Measurements from ENCODE around the gene NHEJ1.

NHEJ1 gene

DNA sequence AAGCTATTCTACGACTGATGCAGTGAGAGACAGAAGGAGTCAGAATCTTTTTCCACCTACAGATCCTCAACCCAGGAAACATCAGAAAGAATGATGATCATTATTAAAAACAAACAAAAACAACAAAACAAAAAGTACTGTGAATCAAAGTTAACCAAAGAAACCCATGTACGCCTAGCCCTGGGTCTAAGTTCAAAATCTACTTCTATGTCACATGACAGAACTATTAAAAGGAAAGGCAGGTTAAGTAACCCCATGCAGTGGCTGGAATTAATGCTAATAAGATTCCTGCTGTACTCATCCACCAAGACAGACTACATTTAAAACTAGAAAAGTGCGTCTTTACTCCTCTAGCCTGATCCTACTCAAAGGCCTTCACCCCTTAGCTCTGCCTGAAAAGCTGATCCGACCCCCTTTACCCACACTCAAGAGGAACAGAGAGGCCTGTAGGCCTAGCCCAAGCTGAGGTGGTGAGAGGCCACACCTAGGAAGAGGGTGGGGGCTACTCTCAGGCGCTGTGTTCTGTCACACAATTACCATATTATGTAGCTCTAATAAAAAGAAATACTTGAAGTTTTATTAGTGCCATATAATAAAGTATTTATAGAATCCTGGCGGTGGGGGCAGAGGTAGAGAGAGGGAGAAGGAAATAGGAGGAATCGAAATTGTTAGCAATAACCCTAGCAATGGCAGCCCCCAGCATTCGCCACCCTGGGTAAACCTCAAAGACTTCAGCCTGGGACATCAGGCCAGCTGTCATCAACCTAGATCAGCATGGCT lies 37.1 kb downstream of the NHEJ1 start:
- no peak for DNase-seq (ENCODE audit: low read depth in 2 of 2)

DNA sequence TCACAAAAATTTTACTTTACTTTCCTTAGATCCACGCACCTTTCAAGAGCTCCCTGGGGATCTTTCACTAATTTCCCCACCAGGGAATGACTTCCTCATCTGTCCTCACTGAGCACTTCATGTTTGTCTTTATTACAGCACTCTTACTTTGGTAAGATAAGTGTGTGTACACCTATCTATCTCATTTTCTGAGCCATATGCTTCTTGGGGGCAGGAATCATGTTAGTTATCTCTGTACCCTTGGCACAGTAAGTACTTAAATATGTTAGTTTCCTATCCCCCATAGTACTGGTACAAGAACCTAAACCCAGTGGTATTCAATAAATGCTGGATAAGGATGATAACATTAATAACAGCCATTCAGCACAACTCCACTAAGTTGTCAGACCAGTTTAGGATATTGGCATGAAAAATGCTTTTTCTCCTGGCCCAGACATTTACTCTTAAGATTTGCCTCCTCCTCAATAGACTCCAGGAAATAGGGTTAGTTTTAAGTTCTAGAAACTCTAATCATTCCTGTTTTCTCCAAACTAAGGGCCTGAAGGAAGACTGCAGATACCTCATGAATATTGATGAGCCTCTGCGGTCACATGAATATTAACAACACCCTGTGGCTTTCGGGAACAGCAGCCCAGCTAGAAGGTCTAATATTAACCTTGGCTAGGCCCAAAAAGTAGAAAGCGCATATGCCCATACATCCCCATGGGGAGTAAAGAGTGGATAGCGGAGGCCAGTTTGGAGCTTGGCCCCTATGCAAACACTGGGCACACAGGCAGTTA lies 38.2 kb downstream of the NHEJ1 start:
- DNase-seq (ENCODE audit: low read depth in 2 of 2) = no peak

DNA sequence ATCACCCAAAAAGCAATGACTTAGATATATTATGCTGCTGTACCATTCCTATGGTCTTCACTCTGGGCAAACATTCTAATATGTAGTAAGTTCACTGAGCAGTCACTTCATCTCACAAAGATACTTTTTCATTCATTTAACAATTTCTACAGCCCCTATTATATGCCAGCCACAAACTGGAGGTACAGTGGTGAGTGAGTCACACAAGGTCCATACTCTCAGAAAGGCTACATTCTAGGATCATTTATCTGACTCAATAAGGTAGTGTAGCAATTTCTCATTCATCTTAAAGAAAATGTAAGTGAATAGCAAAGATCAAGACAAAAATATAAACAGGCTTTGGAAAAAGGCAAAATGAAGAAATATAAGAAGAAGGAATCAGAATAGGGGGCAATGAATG lies 40.5 kb downstream of the NHEJ1 start:
- DNase-seq (ENCODE audit: low read depth in 2 of 2) = no peak

DNA sequence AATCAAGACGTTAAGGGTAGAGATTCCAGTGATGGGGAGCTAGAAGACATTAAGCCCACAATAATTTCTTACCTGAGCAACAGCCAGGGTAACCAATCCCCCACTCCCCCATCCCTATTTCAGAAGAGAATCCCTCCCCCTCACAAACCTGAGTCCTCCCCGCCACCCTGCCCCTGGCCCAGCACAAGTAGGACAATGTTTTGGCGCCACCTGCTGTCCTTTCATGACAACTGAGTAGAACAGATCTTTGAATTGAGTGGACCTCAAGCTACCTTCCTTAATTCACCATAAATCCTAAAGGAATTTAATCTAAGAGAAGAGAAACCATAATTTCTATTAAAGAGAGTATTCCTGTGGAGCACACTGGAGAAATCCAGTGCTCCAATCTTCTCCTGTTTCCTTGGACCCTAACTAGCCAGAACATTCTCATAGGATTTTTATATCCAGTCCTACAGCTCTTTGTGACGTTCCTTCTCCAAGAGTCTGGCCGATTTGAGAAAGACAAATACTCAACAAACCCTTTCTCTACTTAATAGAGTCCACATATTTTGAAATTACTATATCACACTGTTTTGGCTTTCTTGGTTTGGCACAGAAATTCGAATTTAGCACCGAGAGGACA lies 41.1 kb downstream of the NHEJ1 start:
- peak; percentile 39 to 47 for DNase-seq (ENCODE audit: low read depth in 2 of 2)

- DNase-seq (ENCODE audit: low read depth in 2 of 2) = no peak
Measured at GRCh38 chr2:219118504-219118903, 42.1 kb downstream of the NHEJ1 start.

DNA sequence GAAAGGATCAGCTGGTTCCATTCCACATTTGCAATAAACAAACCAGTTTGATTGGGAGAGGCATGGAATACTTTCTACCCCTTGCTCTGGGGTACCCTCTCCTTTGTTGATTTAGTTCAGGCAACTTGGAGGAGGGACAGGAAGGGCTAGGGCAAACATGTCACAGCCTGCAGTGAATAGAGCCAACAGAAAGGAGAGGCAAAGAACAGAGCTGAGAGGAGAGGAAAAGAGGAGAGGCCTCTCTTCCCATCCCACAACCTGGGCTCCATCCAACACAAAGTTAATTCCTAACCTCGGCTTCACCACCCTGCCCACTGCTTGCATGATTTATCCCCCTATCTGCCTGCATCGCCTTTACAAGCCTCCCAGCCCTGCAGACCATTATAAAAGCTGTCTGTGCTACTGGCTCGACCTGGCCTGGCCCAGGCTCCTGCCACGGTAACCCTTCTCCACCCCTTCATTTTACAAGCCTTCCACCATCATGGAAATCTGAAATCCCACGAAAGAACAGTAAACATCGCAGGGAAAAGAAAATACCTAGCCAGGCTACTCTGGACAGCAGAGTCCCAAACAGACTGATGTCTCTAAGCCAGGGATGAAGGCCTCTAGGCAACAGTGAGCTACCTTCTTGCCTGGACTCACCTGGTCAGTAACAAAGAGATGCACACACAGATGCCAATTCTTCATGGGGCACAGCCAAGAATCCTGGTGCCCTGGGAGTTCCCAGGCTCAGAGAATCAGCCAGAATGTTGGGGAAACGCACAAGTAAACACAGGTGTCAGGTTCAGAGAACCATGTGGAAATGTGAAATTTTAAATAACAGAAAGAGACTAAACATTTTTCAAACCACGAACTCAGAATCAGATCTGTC lies 43.6 kb downstream of the NHEJ1 start:
- no peak for DNase-seq (ENCODE audit: low read depth in 2 of 2)

GRCh38 chr2:219112651-219113338 lies 47.8 kb downstream of the NHEJ1 start:
- DNase-seq (ENCODE audit: low read depth in 2 of 2) = no peak

DNA sequence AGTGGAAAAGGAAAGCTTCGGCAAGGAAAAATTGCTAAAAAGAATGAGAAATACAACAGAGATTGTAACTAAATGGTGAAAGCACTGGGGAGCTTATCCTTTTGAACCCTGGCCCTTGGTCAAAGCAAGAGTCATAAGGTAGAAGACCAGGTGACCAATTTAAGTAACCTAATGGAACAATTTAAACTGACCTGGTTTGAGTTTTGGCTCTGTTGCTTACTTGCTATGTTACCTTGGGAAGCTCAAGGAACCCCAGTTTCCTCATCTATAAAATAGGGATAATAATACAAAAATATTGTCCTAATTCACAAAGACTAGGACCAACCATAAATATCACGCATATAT lies 48.6 kb downstream of the NHEJ1 start:
- DNase-seq (ENCODE audit: low read depth in 2 of 2) = no peak

GRCh38 chr2:219111375-219112061 lies 49.1 kb downstream of the NHEJ1 start:
- DNase-seq (ENCODE audit: low read depth in 2 of 2) = no peak

GRCh38 chr2:219109471-219109870 lies 51.1 kb downstream of the NHEJ1 start:
- peak; percentile 24 to 38 for DNase-seq (ENCODE audit: low read depth in 2 of 2)

DNA sequence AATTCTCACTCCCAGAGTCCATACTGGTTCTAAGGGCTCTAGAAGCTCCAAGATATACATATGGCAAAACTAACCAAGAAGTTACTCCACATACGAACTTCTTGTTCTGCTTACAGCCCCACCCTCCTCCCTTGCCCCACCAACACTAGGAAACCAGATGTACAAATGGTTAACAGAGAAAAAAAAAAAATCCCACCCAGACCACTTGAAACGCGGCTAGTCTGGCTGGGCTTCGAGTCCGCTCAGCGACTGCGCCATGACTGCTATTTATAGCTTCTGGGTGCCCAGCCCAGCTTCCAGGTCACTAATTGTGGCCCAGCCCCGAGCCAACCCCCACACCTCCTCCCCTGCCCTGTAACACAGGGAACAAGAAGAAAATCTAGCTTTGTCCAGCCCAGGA lies 52.9 kb downstream of the NHEJ1 start:
- no peak for DNase-seq (ENCODE audit: low read depth in 2 of 2)

- no peak for DNase-seq (ENCODE audit: low read depth in 2 of 2)
Measured at GRCh38 chr2:219106251-219106650, 54.4 kb downstream of the NHEJ1 start.

GRCh38 chr2:219104107-219105035 lies 56.2 kb downstream of the NHEJ1 start:
- DNase-seq (ENCODE audit: low read depth in 2 of 2) = no peak

DNA sequence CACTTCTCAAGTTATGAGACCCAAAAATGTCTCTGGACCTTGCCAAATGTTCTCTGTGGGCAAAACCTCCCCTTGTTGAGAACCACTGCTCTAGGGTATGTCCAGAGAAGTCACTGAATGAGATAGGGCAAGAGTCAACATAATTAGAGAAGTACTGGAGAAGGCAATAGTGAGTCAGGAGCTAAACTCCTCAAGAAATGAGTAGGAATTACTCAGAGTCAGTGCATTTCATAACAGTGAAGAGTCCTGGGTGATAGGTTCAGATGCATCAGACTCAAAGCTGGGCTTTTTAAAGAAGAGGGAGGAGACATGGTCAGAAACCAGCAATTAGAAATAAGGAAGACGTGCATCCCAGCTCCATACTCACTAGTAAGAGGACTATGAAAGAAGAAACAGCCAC lies 61.3 kb downstream of the NHEJ1 start:
- no peak for DNase-seq (ENCODE audit: low read depth in 2 of 2)

- no peak for DNase-seq (ENCODE audit: low read depth in 2 of 2)
Measured at GRCh38 chr2:219095406-219095935, 65.1 kb downstream of the NHEJ1 start.

DNA sequence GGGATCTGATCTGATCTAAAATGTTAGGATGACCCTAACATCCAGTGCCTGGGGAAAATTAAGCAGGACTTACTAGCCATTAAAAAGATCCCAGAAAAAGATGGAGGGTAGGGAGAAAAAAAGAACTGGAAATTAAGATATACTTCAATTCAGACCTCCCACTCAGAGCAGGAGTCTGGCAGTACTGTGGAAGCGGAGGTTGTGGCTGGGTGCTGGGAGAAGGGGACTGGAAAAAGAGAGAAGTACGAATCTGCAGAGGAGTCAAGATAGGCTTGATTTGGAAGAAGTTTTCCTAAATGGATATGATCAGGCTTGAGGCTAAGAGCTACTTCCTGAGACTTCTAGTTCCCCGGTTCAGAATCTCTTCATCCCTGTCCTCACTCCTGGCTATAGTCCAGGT lies 66.4 kb downstream of the NHEJ1 start:
- no peak for DNase-seq (ENCODE audit: low read depth in 2 of 2)

- no peak for DNase-seq (ENCODE audit: low read depth in 2 of 2)
Measured at GRCh38 chr2:219090436-219091299, 69.9 kb downstream of the NHEJ1 start.

DNA sequence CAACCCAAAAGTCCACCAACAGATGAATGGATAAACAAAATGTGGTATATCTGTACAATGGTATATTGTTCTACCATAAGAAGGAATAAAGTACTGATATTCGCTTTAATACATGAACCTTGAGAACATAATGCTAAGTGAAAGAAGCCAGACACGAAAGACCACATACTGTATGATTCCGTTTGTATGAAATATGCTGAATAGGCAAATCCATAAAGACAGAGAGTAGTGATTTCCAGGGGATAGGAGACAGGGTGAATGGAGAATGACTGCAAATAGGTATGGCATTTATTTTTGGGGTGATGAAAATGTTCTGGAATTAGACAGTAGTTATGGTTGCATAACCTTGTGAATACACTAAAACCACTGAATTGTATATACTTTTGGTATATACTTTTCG lies 71.3 kb downstream of the NHEJ1 start:
- DNase-seq (ENCODE audit: low read depth in 2 of 2) = no peak
